ENCODE data around the gene KRAS. TPM values are rescaled to one million over a fixed set of nuclear protein-coding genes. Genes with fewer than 3 reads are reported as not detected.
A peak's percentile ranks its signal among the peaks of the same experiment; 100 is the strongest.

The KRAS gene
- total and polyA plus RNA-seq, 4 donors = 7.7 to 29.7 (median 15.0) TPM

DNA sequence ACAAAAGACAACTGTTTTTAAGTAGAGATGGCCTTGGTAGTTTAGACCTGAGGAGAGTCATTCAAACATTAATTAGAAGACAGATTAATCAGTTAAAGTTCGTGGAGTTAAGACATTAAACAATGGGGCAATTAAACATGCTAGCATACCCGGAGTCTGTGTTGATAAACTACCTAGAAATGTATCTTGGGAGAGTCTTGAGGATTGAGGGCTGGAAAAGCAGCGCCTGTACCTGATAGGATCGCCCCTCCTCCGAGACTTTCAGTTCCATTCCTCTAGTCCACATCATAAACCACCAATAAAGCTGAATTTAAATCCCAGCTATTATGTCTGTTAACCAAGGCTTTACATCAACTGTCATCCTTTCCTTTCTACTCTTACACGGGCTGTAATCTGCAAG lies 1.0 kb upstream of the KRAS start:
- Histone ChIP-seq H3K27ac (ENCODE audit: low read depth in 1 of 2, low read length in 2 of 2) (no peak overlapping the region), H3K4me3 (ENCODE audit: low read length in 2 of 2) (no peak overlapping the region), H3K36me3 (ENCODE audit: control insufficient read depth in 1 of 2, insufficient read depth in 2 of 2, low read length in 1 of 2) (no peaks in the 10 kb centered on the region), H3K9me3 (ENCODE audit: control insufficient read depth, low read length) (no peaks in the 10 kb centered on the region), H3K4me1 (ENCODE audit: control insufficient read depth in 1 of 2, insufficient read depth in 2 of 2, low read length in 2 of 2) (peaks cover 2 to 3% of the 10 kb centered on the region in 2 donors), H3K27me3 (ENCODE audit: control insufficient read depth in 1 of 2, insufficient read depth in 2 of 2, low read length in 1 of 2) (no peaks in the 10 kb centered on the region)
- DNase-seq (no peak), ATAC-seq (ENCODE audit: low FRiP score) (no peak)
- intact Hi-C loops (cut with DNase I) = loop anchor here (5.0 kb wide), 1 partner anchor 81 kb away; no protein-coding TSS in a partner anchor
- 77% methylated on average over 6 of the region's 6 CpGs for WGBS, 2 donors

DNA sequence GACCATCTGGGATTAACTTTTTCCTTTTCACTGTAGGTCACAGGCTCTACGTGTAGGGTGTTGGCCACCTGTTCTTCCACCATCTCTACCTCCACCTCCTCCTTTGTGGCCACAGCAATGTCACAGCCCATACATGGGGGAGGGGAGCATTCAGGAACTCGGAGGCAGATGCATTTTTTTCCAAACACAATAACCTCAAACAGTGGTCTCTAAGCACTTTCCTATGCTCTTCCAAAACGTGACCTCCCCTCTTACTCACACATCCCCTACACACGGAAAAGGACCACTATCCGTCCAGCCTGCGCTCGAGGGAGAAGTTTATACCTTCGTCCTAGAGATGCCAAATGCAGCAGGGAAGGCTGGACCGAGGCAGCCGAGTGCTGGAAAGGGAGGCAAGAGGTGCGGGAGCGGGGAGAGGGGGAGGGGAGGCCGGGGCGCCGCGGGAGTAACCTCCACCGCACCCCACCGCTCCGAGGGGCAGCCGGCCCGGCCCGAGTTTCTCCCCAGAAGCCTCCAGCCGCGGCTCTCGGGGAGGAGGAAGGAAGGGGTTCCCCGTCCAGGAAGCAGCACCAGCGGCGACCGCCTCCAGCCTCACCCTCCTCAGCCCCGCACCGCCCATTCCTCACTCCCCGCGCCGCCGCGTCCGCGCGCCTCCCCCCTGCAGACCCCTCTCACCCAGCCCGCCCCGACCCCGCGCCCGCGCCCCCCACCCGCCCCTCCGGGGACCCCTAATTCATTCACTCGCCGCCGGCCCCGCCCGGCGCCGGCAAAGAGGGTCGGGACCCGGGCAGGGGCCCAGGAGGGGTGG lies 594 bp downstream of the KRAS start:
- intact Hi-C loops (cut with DNase I) = loop anchor here (5.0 kb wide), 1 partner anchor 82 kb away; no protein-coding TSS in a partner anchor
- DNase-seq = peak; percentile 79 to 88
- peaks cover 2 to 3% of the 10 kb centered on the region in 2 donors for H3K4me1 ChIP-seq (ENCODE audit: control insufficient read depth in 1 of 2, insufficient read depth in 2 of 2, low read length in 2 of 2)
- peak overlapping the region; percentile 99 to 100 for H3K4me3 ChIP-seq (ENCODE audit: low read length in 2 of 2)
- peak overlapping the region; percentile 84 to 95 for H3K27ac ChIP-seq (ENCODE audit: low read depth in 1 of 2, low read length in 2 of 2)
- no peaks in the 10 kb centered on the region for H3K36me3 ChIP-seq (ENCODE audit: control insufficient read depth in 1 of 2, insufficient read depth in 2 of 2, low read length in 1 of 2)
- H3K9me3 ChIP-seq (ENCODE audit: control insufficient read depth, low read length) = no peaks in the 10 kb centered on the region
- no peaks in the 10 kb centered on the region for H3K27me3 ChIP-seq (ENCODE audit: control insufficient read depth in 1 of 2, insufficient read depth in 2 of 2, low read length in 1 of 2)
- 0 to 1% methylated on average over 18 to 56 of the region's 56 CpGs for WGBS, 2 donors
- peak; percentile 47 for ATAC-seq (ENCODE audit: low FRiP score)

DNA sequence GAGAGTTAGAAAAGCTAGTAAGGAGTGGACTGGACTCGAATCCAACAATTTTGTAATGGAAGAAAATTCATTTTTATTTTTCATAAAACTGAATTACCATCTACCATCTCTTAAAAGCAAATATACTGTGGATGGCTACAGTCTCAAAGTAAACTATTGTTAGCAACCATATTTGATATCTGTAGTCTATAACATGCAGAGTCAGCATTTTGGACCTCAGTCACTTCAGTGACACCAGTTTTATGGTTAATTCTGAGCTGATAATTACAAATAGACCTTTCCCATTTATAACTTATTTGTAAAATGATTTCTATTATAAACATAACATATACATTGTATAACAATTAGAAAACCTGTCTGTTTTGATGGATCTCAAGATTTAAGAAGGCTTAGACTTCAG lies 2.0 kb downstream of the KRAS start:
- H3K27me3 ChIP-seq (ENCODE audit: control insufficient read depth in 1 of 2, insufficient read depth in 2 of 2, low read length in 1 of 2) = no peaks in the 10 kb centered on the region
- 95 to 97% methylated on average over 1 of the region's 1 CpG for WGBS, 2 donors
- no peak overlapping the region for H3K4me3 ChIP-seq (ENCODE audit: low read length in 2 of 2)
- intact Hi-C loops (cut with DNase I) = no loop called here
- H3K27ac ChIP-seq (ENCODE audit: low read depth in 1 of 2, low read length in 2 of 2) = no peak overlapping the region
- no peaks in the 10 kb centered on the region for H3K36me3 ChIP-seq (ENCODE audit: control insufficient read depth in 1 of 2, insufficient read depth in 2 of 2, low read length in 1 of 2)
- H3K4me1 ChIP-seq (ENCODE audit: control insufficient read depth in 1 of 2, insufficient read depth in 2 of 2, low read length in 2 of 2) = peaks cover 2 to 3% of the 10 kb centered on the region in 2 donors
- ATAC-seq (ENCODE audit: low FRiP score) (no peak), DNase-seq (no peak)
- H3K9me3 ChIP-seq (ENCODE audit: control insufficient read depth, low read length) = no peaks in the 10 kb centered on the region

DNA sequence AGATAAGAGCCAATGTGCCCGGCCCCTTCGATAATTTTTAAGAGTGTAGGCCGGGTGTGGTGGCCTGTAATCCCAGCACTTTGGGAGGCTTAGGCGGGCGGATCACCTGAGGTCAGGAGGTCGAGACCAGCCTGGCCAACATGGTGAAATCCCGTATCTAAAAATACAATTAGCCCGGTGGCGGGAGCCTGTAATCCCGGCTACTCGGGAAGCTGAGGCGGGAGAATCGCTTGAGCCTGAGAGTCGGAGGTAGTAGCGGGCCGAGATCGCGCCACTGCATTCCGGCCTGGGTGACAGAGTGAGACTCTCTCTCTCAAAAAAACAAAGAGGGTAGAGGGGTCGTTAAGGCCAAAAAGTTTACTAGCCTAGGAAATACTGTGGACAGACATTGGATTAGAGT lies 2.6 kb downstream of the KRAS start:
- no peaks in the 10 kb centered on the region for H3K27me3 ChIP-seq (ENCODE audit: control insufficient read depth in 1 of 2, insufficient read depth in 2 of 2, low read length in 1 of 2)
- no peak for ATAC-seq (ENCODE audit: low FRiP score)
- H3K4me1 ChIP-seq (ENCODE audit: control insufficient read depth in 1 of 2, insufficient read depth in 2 of 2, low read length in 2 of 2) = peaks cover 2 to 3% of the 10 kb centered on the region in 2 donors
- no peak overlapping the region for H3K4me3 ChIP-seq (ENCODE audit: low read length in 2 of 2)
- no peak overlapping the region for H3K27ac ChIP-seq (ENCODE audit: low read depth in 1 of 2, low read length in 2 of 2)
- H3K36me3 ChIP-seq (ENCODE audit: control insufficient read depth in 1 of 2, insufficient read depth in 2 of 2, low read length in 1 of 2) = no peaks in the 10 kb centered on the region
- intact Hi-C loops (cut with DNase I) = no loop called here
- 96 to 97% methylated on average over 20 of the region's 20 CpGs for WGBS, 2 donors
- no peak for DNase-seq
- H3K9me3 ChIP-seq (ENCODE audit: control insufficient read depth, low read length) = no peaks in the 10 kb centered on the region

DNA sequence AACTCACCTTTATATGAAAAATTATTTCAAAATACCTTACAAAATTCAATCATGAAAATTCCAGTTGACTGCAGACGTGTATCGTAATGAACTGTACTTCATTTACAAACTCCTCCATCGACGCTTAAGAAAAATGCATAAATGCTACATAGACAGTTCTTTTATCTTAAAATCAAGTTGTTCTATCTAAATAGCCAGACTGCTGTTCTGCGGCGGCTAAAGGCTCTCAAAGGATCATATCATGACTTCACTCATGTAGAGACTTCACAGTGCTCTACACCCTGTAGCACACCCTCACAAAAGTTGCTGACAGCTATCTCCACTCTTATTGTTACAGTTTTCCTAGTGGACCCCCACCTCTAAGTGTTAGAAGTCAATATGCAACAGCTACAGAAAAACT lies 5.2 kb downstream of the KRAS start:
- no peaks in the 10 kb centered on the region for H3K36me3 ChIP-seq (ENCODE audit: control insufficient read depth in 1 of 2, insufficient read depth in 2 of 2, low read length in 1 of 2)
- 91 to 96% methylated on average over 6 of the region's 6 CpGs for WGBS, 2 donors
- intact Hi-C loops (cut with DNase I) = no loop called here
- H3K27ac ChIP-seq (ENCODE audit: low read depth in 1 of 2, low read length in 2 of 2) = no peak overlapping the region
- H3K4me3 ChIP-seq (ENCODE audit: low read length in 2 of 2) = no peak overlapping the region
- no peaks in the 10 kb centered on the region for H3K27me3 ChIP-seq (ENCODE audit: control insufficient read depth in 1 of 2, insufficient read depth in 2 of 2, low read length in 1 of 2)
- no peaks in the 10 kb centered on the region for H3K9me3 ChIP-seq (ENCODE audit: control insufficient read depth, low read length)
- peaks cover 2 to 3% of the 10 kb centered on the region in 2 donors for H3K4me1 ChIP-seq (ENCODE audit: control insufficient read depth in 1 of 2, insufficient read depth in 2 of 2, low read length in 2 of 2)
- DNase-seq = no peak
- no peak for ATAC-seq (ENCODE audit: low FRiP score)

DNA sequence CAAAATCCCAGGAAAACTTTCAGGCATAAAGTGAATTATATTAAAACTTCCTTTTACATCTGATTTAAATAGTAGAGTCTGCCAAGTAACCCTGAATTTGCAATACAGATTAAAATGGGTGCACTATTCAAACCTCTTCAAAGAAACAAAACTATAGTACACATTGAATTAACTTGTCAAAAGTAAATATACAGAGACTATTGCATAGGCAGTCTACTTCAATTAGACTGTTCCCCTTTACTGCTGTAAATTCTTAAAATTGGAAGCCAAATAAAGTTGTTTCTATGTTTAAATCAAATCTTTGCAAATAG lies 7.1 kb downstream of the KRAS start:
- Histone ChIP-seq H3K4me3 (ENCODE audit: low read length in 2 of 2) (no peak overlapping the region), H3K36me3 (ENCODE audit: control insufficient read depth in 1 of 2, insufficient read depth in 2 of 2, low read length in 1 of 2) (no peaks in the 10 kb centered on the region), H3K4me1 (ENCODE audit: control insufficient read depth in 1 of 2, insufficient read depth in 2 of 2, low read length in 2 of 2) (peaks cover 0 to 1% of the 10 kb centered on the region in 2 donors), H3K27me3 (ENCODE audit: control insufficient read depth in 1 of 2, insufficient read depth in 2 of 2, low read length in 1 of 2) (no peaks in the 10 kb centered on the region), H3K9me3 (ENCODE audit: control insufficient read depth, low read length) (no peaks in the 10 kb centered on the region), H3K27ac (ENCODE audit: low read depth in 1 of 2, low read length in 2 of 2) (no peak overlapping the region)
- ATAC-seq (ENCODE audit: low FRiP score) = no peak
- DNase-seq = no peak
- intact Hi-C loops (cut with DNase I) = no loop called here

DNA sequence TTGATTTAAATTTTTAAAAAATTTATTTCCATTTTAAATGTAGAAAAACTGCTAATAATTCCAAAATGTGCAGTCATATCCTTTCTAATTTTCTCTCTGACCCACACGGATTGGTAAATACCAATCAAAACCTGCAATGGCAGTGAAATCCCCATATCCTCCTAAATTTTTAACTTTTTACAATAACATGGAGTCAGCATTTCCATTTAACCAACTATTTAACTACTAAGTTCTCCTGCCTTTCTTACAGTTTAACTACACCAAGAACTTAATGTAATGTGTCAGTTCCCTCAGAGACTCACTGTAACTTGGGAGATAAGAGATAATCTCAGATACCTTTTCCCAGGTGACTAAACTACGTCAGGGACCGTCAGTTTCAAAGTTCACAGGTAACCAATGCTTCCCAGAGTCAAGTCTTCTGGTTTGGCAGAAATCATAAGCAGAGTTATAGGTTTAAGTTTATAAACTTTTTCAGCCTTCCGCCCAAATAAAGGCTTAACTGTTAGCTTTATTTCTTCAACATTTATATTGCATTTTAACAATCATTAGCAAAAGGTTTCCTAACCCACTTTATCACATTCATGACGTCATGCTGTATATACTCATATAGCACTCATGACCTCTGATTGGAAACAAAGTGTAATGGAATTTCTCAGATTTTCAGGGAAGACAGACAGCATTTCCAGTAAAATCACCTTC lies 7.6 kb downstream of the KRAS start:
- ATAC-seq (ENCODE audit: low FRiP score) = no peak
- no peaks in the 10 kb centered on the region for H3K36me3 ChIP-seq (ENCODE audit: control insufficient read depth in 1 of 2, insufficient read depth in 2 of 2, low read length in 1 of 2)
- no peak overlapping the region for H3K27ac ChIP-seq (ENCODE audit: low read depth in 1 of 2, low read length in 2 of 2)
- WGBS, 2 donors = 73 to 78% methylated on average over 5 of the region's 5 CpGs
- intact Hi-C loops (cut with DNase I) = no loop called here
- H3K4me3 ChIP-seq (ENCODE audit: low read length in 2 of 2) = no peak overlapping the region
- no peak for DNase-seq
- no peaks in the 10 kb centered on the region for H3K9me3 ChIP-seq (ENCODE audit: control insufficient read depth, low read length)
- no peaks in the 10 kb centered on the region for H3K27me3 ChIP-seq (ENCODE audit: control insufficient read depth in 1 of 2, insufficient read depth in 2 of 2, low read length in 1 of 2)
- no peaks in the 10 kb centered on the region for H3K4me1 ChIP-seq (ENCODE audit: control insufficient read depth in 1 of 2, insufficient read depth in 2 of 2, low read length in 2 of 2)

DNA sequence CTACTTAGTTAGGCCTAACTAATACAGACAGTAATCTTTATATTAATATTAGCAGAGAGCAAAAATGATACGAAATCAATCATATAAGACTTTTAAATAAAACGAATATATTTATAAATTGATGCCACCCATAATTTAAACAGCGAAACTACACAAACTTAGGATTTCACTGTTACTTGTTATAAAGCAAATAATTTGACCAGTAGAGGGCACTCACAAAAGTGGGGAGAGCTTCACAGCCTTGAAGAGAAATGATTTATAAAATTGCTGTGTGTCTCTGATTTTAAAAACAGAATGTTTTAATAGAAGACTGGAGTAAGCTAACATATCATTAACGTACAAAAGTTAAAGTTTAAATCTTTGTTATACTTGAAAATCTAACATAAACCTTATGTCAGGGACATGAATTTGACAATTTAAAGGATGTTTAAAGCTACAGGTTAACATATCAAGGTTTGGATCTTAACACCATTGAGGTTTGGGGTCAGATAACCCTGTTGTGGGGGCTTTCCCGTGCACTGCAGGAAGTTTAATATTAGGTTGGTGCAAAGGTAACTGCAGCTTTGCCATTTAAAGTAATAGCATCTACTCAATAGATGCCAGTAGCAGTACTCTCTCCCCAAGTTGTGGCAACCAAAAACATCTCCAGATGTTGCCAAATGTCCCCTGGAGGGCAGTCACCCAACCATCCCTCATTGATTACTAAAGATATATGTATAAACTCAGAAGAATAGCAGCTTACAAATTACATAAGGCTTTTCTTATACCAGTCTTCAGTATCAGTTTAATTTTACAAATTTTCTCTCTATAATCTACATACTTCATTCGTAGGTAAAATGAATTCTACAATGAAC lies 9.3 kb downstream of the KRAS start:
- Histone ChIP-seq H3K9me3 (ENCODE audit: control insufficient read depth, low read length) (no peaks in the 10 kb centered on the region), H3K27me3 (ENCODE audit: control insufficient read depth in 1 of 2, insufficient read depth in 2 of 2, low read length in 1 of 2) (no peaks in the 10 kb centered on the region), H3K4me3 (ENCODE audit: low read length in 2 of 2) (no peak overlapping the region), H3K27ac (ENCODE audit: low read depth in 1 of 2, low read length in 2 of 2) (no peak overlapping the region), H3K4me1 (ENCODE audit: control insufficient read depth in 1 of 2, insufficient read depth in 2 of 2, low read length in 2 of 2) (no peaks in the 10 kb centered on the region), H3K36me3 (ENCODE audit: control insufficient read depth in 1 of 2, insufficient read depth in 2 of 2, low read length in 1 of 2) (peaks cover 0 to 2% of the 10 kb centered on the region in 2 donors)
- ATAC-seq (ENCODE audit: low FRiP score) (no peak), DNase-seq (no peak)
- WGBS, 2 donors = 37 to 41% methylated on average over 6 of the region's 6 CpGs
- intact Hi-C loops (cut with DNase I) = no loop called here
